Liver (tissue), 4 donors: ENCODE data around the gene DCAF8L1. TPM values are rescaled to one million over a fixed set of nuclear protein-coding genes. Genes with fewer than 3 reads are reported as not detected.

Experiments used
- polyA plus RNA-seq, 2 donors: library from polyadenylated mRNA; stranded (reverse) in 1 of 2; unstranded in 1 of 2; fragments of 200-250 nt in 1 of 2; fragments of >200 nt in 1 of 2; fragmentation: Nextera tagmentation in 1 of 2; extraction: Ambion mirVana in 1 of 2; gene quantifications; one replicate each; pipeline versions ENCODE4 v1.2.1 to v1.2.3, GENCODE V29; 2013 to 2015
- total RNA-seq, 2 donors: library from RNA; depleted of rRNA; stranded (reverse); fragments of >200 nt; gene quantifications; one replicate each; pipeline ENCODE4 v1.2.3, GENCODE V29; 2014
- donor health status: healthy.
- donor health status: healthy.
- donor health status: healthy.

DCAF8L1 gene
- total and polyA plus RNA-seq, 4 donors = not detected

Other genes starting within 250 kb of the DCAF8L1 start
- gene MAGEB10, start 173.5 kb downstream of the DCAF8L1 start, total RNA-seq = not detected
- not detected for gene MAGEB10, start 173.5 kb downstream of the DCAF8L1 start, polyA plus RNA-seq